SK-N-SH treated with all-trans-retinoic acid at 6 μM for 48 hours (cell line): ENCODE data around the gene NTN1.

Source experiments
- RARB ChIP-seq: fragments of 250-450 bp; sonication (Bioruptor Pico); IDR thresholded peaks from 2 replicates; pipeline ENCODE4 v1.8.0; 2021; ENCODE audit warnings: mild to moderate bottlenecking, moderate library complexity
- TSHZ2 ChIP-seq: fragments of 250-450 bp; sonication (Bioruptor Pico); IDR thresholded peaks from 2 replicates; pipeline ENCODE4 v1.5.0; 2020; ENCODE audit warnings: mild to moderate bottlenecking, moderate library complexity
- ZC3H10 ChIP-seq: fragments of 250-450 bp; sonication (Bioruptor Pico); IDR thresholded peaks from 2 replicates; pipeline ENCODE4 v1.5.1; 2021; ENCODE audit warnings: mild to moderate bottlenecking, moderate library complexity
- ZFP3 ChIP-seq: fragments of 250-450 bp; sonication (Bioruptor Pico); IDR thresholded peaks from 2 replicates; pipeline ENCODE4 v1.5.0; 2020; ENCODE audit warnings: mild to moderate bottlenecking, moderate library complexity
- ZNF8 ChIP-seq: fragments of 450-650 bp; formaldehyde crosslinking; IDR thresholded peaks from 2 replicates; pipeline ENCODE4 v1.5.0; 2020; ENCODE audit warnings: mild to moderate bottlenecking, moderate library complexity

GRCh38 chr17:9035249-9035648, 13.9 kb downstream of the NTN1 start:
- TF ChIP-seq RARB (CRISPR knock-in tag), result no peak
- TF ChIP-seq ZFP3 (CRISPR knock-in tag), result no peak
- no peak for TF ChIP-seq ZC3H10 (CRISPR knock-in tag)
- TF ChIP-seq TSHZ2 (CRISPR knock-in tag), result no peak
- no peak for TF ChIP-seq ZNF8 (CRISPR knock-in tag)
